ENCODE results near the gene CFAP70. TPM values are rescaled to one million over a fixed set of nuclear protein-coding genes. Genes with fewer than 3 reads are reported as not detected.

CFAP70 gene
- total RNA-seq, 1 experiment from 2014 or later = 0.39 TPM

DNA sequence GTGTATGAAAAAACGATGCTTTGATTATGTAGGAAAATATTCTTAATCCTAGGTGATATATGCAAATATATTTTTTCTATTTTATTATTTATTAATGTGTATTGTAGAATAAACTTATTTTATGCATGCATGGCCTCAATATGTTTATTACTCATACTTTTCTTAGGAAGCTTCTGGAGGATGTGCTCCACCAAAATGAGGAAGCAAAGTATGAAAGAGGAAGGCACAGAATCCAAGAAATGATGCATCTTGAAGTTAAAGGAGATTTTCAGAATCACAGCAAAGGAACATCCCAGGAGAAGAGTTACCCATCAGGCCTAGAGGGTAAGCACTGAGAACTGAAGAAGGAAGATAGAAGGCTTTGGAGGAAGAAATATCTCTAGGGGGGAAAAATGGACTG is 71.2 kb downstream of the CFAP70 start:
- BruUV-seq (replicated peaks) = no TSS peak
- POLR2A ChIA-PET = no interaction called here

DNA sequence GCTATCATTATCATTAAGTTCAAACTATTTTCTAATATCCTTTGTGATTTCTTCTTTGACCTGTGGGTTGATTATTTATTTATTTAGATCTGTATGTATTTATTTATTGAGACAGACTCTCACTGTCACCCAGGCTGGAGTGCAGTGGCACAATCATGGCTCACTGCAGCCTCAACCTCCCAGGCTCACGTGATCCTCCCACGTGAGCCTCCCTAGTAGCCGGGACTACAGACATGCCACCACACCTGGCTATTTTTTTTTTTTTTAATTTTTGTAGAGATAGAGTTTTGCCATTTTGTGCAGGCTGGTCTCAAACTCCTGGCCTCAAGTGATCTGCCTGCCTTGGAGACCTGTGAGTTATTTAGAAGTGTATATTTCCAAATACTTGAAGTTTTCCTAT is 77.6 kb downstream of the CFAP70 start:
- peaks cover 7% of the 10 kb centered on the region for H3K27me3 Mint-ChIP-seq (ENCODE audit: insufficient read depth, unreplicated experiment)
- H3K4me1 Mint-ChIP-seq (ENCODE audit: low read depth, unreplicated experiment) = no peaks in the 10 kb centered on the region
- ChIA-PET POLR2A (no interaction called here), CTCF (no interaction called here)
- H3K9me3 Mint-ChIP-seq (ENCODE audit: unreplicated experiment) = peaks cover 11% of the 10 kb centered on the region
- H3K4me3 ChIP-seq (ENCODE audit: low read depth, low read length) = no peak overlapping the region
- BruUV-seq (replicated peaks) = no TSS peak
- no peaks in the 10 kb centered on the region for H3K4me1 ChIP-seq
- no peaks in the 10 kb centered on the region for H3K36me3 ChIP-seq (ENCODE audit: control insufficient read depth, insufficient read depth, low read length)
- no peaks in the 10 kb centered on the region for H3K36me3 Mint-ChIP-seq (ENCODE audit: insufficient read depth, unreplicated experiment)
- H3K9me3 ChIP-seq = 0 out of 2 replicates have a peak, but pooled peaks cover 4% of the 10 kb centered on the region
- TF ChIP-seq, protein P1, sequence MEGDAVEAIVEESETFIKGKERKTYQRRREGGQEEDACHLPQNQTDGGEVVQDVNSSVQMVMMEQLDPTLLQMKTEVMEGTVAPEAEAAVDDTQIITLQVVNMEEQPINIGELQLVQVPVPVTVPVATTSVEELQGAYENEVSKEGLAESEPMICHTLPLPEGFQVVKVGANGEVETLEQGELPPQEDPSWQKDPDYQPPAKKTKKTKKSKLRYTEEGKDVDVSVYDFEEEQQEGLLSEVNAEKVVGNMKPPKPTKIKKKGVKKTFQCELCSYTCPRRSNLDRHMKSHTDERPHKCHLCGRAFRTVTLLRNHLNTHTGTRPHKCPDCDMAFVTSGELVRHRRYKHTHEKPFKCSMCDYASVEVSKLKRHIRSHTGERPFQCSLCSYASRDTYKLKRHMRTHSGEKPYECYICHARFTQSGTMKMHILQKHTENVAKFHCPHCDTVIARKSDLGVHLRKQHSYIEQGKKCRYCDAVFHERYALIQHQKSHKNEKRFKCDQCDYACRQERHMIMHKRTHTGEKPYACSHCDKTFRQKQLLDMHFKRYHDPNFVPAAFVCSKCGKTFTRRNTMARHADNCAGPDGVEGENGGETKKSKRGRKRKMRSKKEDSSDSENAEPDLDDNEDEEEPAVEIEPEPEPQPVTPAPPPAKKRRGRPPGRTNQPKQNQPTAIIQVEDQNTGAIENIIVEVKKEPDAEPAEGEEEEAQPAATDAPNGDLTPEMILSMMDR (IDR thresholded peaks at IDR 0.05; ENCODE audit: insufficient read depth in 1 of 2, low read depth in 1 of 2, low read length in 1 of 2, severe bottlenecking in 1 of 2, unreplicated experiment in 1 of 2) = no peak
- intact Hi-C loops (cut with micrococcal nuclease; ENCODE audit: unreplicated experiment) = no loop called here
- DNase-seq = no peak
- no peaks in the 10 kb centered on the region for H3K27me3 ChIP-seq (replicated peaks; ENCODE audit: control insufficient read depth, insufficient read depth, low read length)
- no peak overlapping the region for H3K27ac Mint-ChIP-seq (ENCODE audit: unreplicated experiment)
- no peak overlapping the region for H3K4me3 Mint-ChIP-seq (ENCODE audit: unreplicated experiment)

More for the DNA sequence above, 71.2 kb downstream of the CFAP70 start:
- no peak overlapping the region for H3K27ac Mint-ChIP-seq (ENCODE audit: unreplicated experiment)
- Histone ChIP-seq H3K9me3 (peaks cover 5% of the 10 kb centered on the region; the same call in 1 of the 2 replicates), H3K36me3 (ENCODE audit: control insufficient read depth, insufficient read depth, low read length) (no peaks in the 10 kb centered on the region), H3K4me1 (no peaks in the 10 kb centered on the region), H3K27me3 (replicated peaks; ENCODE audit: control insufficient read depth, insufficient read depth, low read length) (no peaks in the 10 kb centered on the region; the same call in 1 of the 2 replicates), H3K4me3 (ENCODE audit: low read depth, low read length) (no peak overlapping the region)
- H3K9me3 Mint-ChIP-seq (ENCODE audit: unreplicated experiment) = peaks cover 19% of the 10 kb centered on the region
- intact Hi-C loops (cut with micrococcal nuclease; ENCODE audit: unreplicated experiment) = no loop called here
- no peak for DNase-seq
- no peaks in the 10 kb centered on the region for H3K4me1 Mint-ChIP-seq (ENCODE audit: low read depth, unreplicated experiment)
- TF ChIP-seq, protein P1 (IDR thresholded peaks at IDR 0.05; ENCODE audit: insufficient read depth in 1 of 2, low read depth in 1 of 2, low read length in 1 of 2, severe bottlenecking in 1 of 2, unreplicated experiment in 1 of 2) = no peak
- H3K4me3 Mint-ChIP-seq (ENCODE audit: unreplicated experiment) = no peak overlapping the region
- no peaks in the 10 kb centered on the region for H3K36me3 Mint-ChIP-seq (ENCODE audit: insufficient read depth, unreplicated experiment)
- H3K27me3 Mint-ChIP-seq (ENCODE audit: insufficient read depth, unreplicated experiment) = peaks cover 4% of the 10 kb centered on the region
- CTCF ChIA-PET = no interaction called here

DNA sequence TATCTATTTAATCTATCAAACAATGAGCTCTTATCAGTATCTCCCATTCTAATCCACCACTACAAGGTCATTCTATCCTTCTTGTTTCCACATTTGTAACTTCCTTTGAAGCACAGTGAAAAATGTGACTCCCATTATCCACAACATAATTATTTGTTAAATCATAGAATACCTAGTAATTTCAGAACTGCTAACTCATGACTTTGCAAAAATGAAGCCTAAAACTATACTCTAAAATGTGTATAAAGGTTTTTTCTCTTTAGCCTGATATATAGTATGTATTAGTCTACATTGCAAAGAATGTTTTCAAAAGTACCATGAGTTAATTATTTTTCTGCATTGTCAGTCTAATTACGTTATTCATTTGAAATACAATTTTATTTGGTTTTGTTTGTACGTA is 94.2 kb downstream of the CFAP70 start:
- intact Hi-C loops (cut with micrococcal nuclease; ENCODE audit: unreplicated experiment) = loop anchor here (5.0 kb wide), 1 partner anchor 378 kb away; the partner anchor contains the start of gene MYOZ1
- H3K9me3 ChIP-seq = peaks cover 2% of the 10 kb centered on the region
- Mint-ChIP-seq H3K4me1 (ENCODE audit: low read depth, unreplicated experiment) (no peaks in the 10 kb centered on the region), H3K9me3 (ENCODE audit: unreplicated experiment) (no peaks in the 10 kb centered on the region), H3K27ac (ENCODE audit: unreplicated experiment) (no peak overlapping the region), H3K36me3 (ENCODE audit: insufficient read depth, unreplicated experiment) (no peaks in the 10 kb centered on the region), H3K4me3 (ENCODE audit: unreplicated experiment) (no peak overlapping the region), H3K27me3 (ENCODE audit: insufficient read depth, unreplicated experiment) (peaks cover 9% of the 10 kb centered on the region)
- H3K4me3 ChIP-seq (ENCODE audit: low read depth, low read length) = no peak overlapping the region
- H3K27me3 ChIP-seq (replicated peaks; ENCODE audit: control insufficient read depth, insufficient read depth, low read length) = no peaks in the 10 kb centered on the region
- H3K36me3 ChIP-seq (ENCODE audit: control insufficient read depth, insufficient read depth, low read length) = no peaks in the 10 kb centered on the region
- ChIA-PET POLR2A (interaction anchor here (0.6 to 1.4 kb wide), 2 partner anchors 17 to 84 kb away, joined by 4 read pairs; partner anchors contain the start of gene DNAJC9), CTCF (interaction anchor here (0.5 to 1.3 kb wide), 7 partner anchors 11 to 1418 kb away, joined by 3 to 8 read pairs (median 6); partner anchors contain the start of gene DNAJC9)
- DNase-seq = no peak
- no peaks in the 10 kb centered on the region for H3K4me1 ChIP-seq
- TF ChIP-seq, protein P1 (IDR thresholded peaks at IDR 0.05; ENCODE audit: insufficient read depth in 1 of 2, low read depth in 1 of 2, low read length in 1 of 2, severe bottlenecking in 1 of 2, unreplicated experiment in 1 of 2) = no peak
- no TSS peak for BruUV-seq (replicated peaks)
